PFSK-1 (cell line): Measurements from ENCODE around the gene ZNF697.

Source experiments
- FOXP2 ChIP-seq: optimal IDR thresholded peaks from 2 replicates; pipeline ENCODE3; 2011; ENCODE audit warnings: borderline replicate concordance, control low read depth, inconsistent platforms; ENCODE audit not compliant: insufficient read depth; ENCODE audit errors: extremely low read length, extremely low read depth
- POLR2AphosphoS5 ChIP-seq: IDR thresholded peaks from 2 replicates; pipeline ENCODE4 v1.6.1; 2012; ENCODE audit warnings: low read depth, mild to moderate bottlenecking, control low read depth, low read length, moderate library complexity
- REST ChIP-seq, 2 experiments: IDR thresholded peaks; 2 replicates each; pipeline versions ENCODE4 v1.6.1 to v1.8.0; 2011 to 2012; ENCODE audit warnings: low read depth in 2 of 2, low read length in 2 of 2, control low read depth in 1 of 2, inconsistent platforms in 1 of 2, mild to moderate bottlenecking in 1 of 2, moderate library complexity in 1 of 2; ENCODE audit not compliant: insufficient read depth in 1 of 2
- SIN3A ChIP-seq: IDR thresholded peaks from 2 replicates; pipeline ENCODE4 v1.6.1; 2012; ENCODE audit warnings: mild to moderate bottlenecking, low read length, moderate library complexity, borderline replicate concordance; ENCODE audit not compliant: insufficient read depth
- TAF1 ChIP-seq: IDR thresholded peaks from 2 replicates; pipeline ENCODE4 v1.6.1; 2012; ENCODE audit warnings: low read length, control low read depth, borderline replicate concordance; ENCODE audit not compliant: insufficient read depth

ZNF697 gene

GRCh38 chr1:119664067-119664466, 16.0 kb upstream of the ZNF697 start:
- TF ChIP-seq FOXP2 (no peak), SIN3A (no peak), POLR2AphosphoS5 (no peak)

- TF ChIP-seq TAF1 (no peak), REST (IDR thresholded peaks at IDR 0.05; ENCODE audit: insufficient read depth in 1 of 2, low read depth in 2 of 2, low read length in 2 of 2) (no peak), POLR2AphosphoS5 (no peak), FOXP2 (no peak), SIN3A (no peak)
Observed at GRCh38 chr1:119662034-119662437, 14.0 kb upstream of the ZNF697 start.

GRCh38 chr1:119660253-119661083, 12.4 kb upstream of the ZNF697 start:
- no peak for TF ChIP-seq TAF1
- no peak for TF ChIP-seq SIN3A
- no peak for TF ChIP-seq POLR2AphosphoS5
- no peak for TF ChIP-seq REST (IDR thresholded peaks at IDR 0.05; ENCODE audit: insufficient read depth in 1 of 2, low read depth in 2 of 2, low read length in 2 of 2)
- no peak for TF ChIP-seq FOXP2

GRCh38 chr1:119659628-119660027, 11.6 kb upstream of the ZNF697 start:
- no peak for TF ChIP-seq POLR2AphosphoS5
- TF ChIP-seq SIN3A = no peak
- TF ChIP-seq FOXP2 = no peak
- no peak for TF ChIP-seq TAF1
- no peak for TF ChIP-seq REST (IDR thresholded peaks at IDR 0.05; ENCODE audit: insufficient read depth in 1 of 2, low read depth in 2 of 2, low read length in 2 of 2)

GRCh38 chr1:119656410-119656955, 8.4 kb upstream of the ZNF697 start:
- TF ChIP-seq REST (IDR thresholded peaks at IDR 0.05; ENCODE audit: insufficient read depth in 1 of 2, low read depth in 2 of 2, low read length in 2 of 2) (no peak), TAF1 (no peak), FOXP2 (no peak), POLR2AphosphoS5 (no peak), SIN3A (no peak)
